Stimulated activated CD8-positive, alpha-beta memory T cell treated with anti-CD3 and anti-CD28 coated beads, Interleukin-12 subunit alpha, Interleukin-12 subunit beta, amount 100 ng/mL, for 24 hours (primary cell): ENCODE data around the gene TRPM2.

ENCODE experiments used
- DNase-seq: peaks from one replicate; pipeline ENCODE4 v3.0.0-alpha.2; 2020; ENCODE audit errors: extremely low read depth

Gene TRPM2

DNA sequence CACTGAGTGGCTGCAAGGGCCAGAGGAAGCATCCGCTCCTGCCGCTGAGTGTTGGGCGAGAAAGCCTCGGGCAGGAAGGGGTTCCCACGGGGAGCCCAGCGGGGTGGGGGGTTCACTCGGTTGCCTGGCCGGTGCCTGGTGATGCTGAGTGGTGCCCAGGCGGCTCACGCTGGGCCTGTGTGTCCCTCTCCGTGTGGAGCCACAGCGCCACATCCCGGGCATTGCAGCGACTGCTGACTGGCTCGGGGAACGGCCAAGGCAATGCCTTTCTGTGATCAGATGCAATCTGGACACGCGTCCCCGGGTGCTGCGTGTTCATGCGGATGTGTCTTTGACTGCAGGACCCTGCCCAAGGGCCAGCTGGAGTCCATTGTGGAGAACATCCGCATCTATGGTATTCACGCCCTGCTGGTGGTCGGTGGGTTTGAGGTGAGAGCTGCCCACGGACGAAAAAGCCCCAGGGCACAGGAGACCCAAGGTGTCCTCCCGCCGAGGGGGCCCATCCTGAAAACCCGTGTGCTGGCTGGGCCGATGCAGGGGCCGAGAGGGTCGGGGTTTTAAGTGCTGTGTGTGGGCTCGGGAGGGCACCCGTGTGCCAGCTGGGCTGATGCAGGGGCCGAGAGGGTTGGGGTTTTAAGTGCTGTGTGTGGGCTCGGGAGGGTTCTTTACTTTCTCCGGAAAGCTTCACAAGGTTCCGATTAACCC, 30.6 kb upstream of the TRPM2 start:
- no peak for DNase-seq

- no peak for DNase-seq
These were observed 29.8 kb upstream of the TRPM2 start for GRCh38 chr21:44323591-44323990.

DNA sequence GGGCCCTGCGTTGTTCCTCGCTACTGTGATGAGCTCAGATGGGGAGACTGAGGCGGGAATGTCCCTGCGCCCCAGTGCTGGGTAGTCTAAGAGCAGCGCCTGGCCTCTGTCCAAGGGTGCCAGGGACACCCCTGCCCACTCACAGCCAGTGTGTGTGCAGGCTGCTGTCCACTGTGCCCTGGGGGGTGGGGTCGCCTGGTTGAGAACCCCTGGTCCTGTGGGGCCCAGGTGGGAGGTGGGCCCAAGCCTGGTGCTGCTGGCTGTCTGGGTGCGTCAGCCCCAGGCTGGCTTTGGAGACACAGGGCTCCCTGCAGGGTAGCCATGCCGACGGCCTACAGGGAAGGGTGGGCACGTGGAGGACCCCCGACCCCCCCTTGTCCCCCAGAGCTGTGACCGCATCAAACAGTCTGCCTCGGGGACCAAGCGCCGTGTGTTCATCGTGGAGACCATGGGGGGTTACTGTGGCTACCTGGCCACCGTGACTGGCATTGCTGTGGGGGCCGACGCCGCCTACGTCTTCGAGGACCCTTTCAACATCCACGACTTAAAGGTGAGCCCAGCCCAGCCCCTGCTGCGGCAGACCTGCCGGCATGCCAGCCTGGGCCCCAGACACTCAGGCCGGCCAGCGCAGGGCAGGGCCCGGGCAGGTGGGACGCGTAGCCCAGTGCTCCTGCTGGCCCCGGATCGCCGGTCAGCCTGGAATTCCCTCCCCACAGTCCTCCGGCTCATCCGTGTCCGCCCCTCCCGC, 29.1 kb upstream of the TRPM2 start:
- DNase-seq = no peak

DNA sequence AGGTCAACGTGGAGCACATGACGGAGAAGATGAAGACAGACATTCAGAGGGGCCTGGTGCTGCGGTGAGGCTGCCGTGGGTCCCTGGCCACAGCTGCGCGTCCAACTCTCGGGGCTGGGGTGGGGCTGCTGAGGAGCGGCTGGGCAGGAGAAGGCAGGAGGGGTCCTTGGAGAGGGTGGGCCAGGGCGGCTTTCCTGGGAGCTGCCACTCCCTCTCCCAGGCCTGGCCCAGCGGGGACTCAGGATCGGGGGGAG, 28.6 kb upstream of the TRPM2 start:
- no peak for DNase-seq

GRCh38 chr21:44325386-44326271, 27.8 kb upstream of the TRPM2 start:
- DNase-seq = no peak

- DNase-seq = no peak
These were observed 27.2 kb upstream of the TRPM2 start for GRCh38 chr21:44326272-44326647.

GRCh38 chr21:44326716-44327602, 26.5 kb upstream of the TRPM2 start:
- DNase-seq = no peak

GRCh38 chr21:44327603-44327974, 25.8 kb upstream of the TRPM2 start:
- no peak for DNase-seq

DNA sequence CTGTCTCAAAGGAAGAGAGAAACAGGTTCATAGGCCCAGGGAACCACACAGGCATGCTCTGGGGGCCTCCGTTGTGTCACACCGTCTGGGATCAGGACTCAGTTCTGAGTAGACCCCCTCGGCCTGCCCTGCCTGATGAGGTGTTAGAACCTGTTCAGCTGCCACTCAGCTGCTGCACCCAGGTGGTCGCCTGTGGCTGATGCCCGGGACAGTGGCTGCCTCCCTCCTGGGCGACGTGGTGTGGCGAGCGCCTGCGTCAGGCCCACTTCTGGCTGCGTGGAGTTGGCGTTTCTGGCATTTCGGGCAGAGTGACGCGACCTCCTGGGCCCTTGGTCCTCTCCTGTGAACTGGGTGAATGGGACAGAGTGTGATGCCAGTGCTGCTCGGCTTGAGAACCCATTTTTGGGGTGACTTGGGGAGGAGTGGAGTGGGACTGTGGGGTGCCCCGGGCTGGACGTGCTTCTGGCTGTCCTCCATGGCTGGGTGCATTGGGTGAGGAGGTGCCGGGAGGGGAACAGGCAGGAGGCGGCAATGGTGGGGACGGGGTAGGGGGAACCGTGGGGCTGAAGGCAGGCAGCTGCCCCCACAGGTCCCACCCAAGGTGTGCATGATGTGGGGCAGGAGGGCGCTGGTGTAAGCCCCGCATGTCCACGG, 25.1 kb upstream of the TRPM2 start:
- no peak for DNase-seq

DNA sequence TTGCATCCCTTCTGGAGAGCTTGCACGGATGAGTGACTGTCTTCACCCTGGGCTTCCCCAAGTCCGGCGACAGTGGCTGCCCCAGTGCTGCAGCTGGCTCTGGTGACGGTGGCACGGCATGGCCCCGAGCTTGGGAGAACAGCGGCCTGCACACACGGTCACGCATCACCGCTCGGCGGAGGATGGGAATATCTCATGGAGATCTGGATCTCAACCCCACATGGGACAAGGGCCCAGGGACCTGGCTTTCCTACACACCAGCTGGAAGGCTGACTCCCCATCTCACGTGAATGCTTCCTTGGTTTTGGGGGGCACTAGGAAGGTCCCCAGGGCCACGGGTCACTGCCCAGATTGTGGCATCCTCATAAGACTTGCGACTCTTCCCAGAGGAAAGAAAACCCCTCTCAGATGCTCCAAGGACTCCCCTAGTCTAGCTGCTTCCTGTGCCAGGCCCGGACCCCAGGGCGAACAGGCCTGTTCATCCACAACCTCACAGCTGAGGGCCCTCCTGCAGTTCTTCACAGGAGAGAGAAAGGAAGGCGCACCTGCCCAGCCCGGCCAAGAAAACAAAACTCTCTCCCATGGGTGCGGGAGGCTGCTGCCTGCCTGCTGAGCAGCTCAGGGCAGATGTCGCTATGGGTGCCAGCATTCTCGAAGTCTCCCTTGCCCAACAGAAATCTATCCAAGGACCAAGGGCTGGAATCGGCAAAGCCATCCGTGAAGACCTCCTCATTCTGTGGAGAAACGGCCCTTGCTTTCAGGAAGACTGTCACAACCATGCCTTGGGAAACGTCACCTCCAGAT, 24.1 kb upstream of the TRPM2 start:
- DNase-seq = no peak

DNA sequence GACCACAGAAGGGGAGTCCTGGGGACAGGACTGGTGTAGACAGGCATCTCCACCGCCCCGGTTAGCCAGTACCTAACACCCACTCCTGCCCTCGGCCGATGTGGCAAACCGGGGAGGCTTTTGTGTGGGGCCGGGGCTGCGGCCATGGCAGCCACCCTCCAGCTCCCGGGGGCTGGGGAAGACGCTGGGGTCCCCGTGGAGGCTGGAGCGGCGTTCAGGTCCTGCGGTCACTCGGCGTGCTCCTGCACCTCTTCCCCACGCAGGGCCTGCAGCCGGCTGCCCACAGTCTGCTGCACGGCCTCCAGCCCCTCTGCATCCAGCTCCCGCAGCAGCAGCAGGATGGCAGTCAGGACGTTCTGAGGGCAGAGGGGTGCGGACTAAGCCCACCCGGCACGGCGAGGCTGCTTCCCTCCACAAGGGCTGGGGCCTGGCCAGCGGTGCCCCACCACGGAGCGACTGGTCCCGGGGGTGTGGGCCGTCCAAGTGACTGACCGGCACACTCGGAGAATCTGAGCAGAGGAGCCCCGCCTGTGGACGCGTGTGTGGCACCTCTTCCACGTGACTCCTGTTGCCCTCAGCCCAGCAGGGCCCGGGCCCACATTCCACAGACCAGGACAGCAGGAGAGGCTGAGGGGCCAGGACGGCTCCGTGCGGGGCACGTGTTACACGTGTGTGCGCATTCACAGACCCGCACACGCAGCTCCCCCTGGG, 23.3 kb upstream of the TRPM2 start:
- no peak for DNase-seq

DNA sequence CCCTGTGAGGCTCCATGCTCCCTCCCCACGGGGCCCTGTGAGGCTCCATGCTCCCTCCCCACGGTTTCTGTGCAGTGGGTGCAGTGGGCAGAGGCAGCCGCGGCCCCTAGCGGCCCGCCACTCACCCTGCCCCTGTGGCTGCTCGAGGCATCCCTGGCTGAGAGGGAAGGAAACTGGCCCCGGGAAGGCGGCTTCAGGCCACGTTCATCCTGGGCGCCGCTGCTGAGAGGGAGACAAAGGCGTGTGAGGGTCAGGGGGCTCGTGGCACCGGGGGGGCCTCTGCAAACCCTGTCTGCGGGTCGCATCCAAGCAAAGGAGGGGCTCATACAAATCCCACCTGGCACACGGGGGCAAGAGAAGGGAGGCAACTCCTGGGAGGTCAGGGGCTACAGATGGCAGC, 22.7 kb upstream of the TRPM2 start:
- DNase-seq = no peak

DNA sequence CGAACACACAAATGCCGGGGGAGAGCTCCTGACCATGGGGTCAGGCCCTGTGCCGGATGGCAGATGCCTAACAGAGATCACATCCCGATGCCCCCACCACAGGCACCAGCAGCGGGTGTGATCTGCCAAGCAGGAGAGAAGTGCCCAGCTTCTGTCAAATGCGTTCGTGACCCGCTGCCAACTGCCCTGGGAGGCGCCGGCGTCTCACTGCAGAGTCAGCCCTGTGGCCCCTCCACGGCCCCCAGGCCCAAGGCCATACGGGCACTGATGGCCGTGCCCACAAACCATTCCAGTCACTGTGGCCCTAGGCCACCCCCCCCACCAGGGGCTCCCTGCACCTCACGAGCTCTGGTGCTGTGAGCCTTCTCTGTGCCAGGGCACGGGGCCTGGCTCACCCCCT, 22.2 kb upstream of the TRPM2 start:
- DNase-seq = no peak

GRCh38 chr21:44331650-44332307, 21.6 kb upstream of the TRPM2 start:
- DNase-seq = no peak

GRCh38 chr21:44332383-44332782, 21.0 kb upstream of the TRPM2 start:
- DNase-seq = no peak

DNA sequence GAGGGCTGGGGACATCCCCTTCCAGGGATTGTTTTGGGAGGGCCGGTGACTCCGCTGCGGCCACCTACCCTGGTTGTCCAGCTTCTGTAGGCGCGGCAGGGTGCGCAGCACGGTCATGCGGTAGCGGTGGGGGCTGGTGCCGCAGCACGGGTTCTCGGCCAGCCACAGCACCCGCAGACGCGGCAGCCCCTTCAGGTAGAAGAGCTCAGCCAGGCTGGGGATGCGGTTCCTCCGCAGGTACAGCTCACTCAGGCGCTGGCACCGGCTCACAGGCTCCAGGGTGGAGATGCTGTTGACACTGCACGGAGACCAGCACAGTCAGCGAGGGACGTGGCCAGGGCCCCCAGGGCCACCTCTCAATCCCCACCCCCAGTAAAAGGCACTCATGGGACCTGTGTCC, 20.5 kb upstream of the TRPM2 start:
- DNase-seq = no peak

- DNase-seq = no peak
These were observed 19.7 kb upstream of the TRPM2 start for GRCh38 chr21:44333509-44334328.

- no peak for DNase-seq
These were observed 18.9 kb upstream of the TRPM2 start for GRCh38 chr21:44334329-44335030.
